OCI-LY3 (cell line): Measurements from ENCODE around the gene CEP20.
"Not testable (repeated sequence)": the region's sequence is repeated elsewhere in the genome, so short reads cannot be mapped to it uniquely, and the experiment has no call there.

Experiments
- H2AFZ ChIP-seq: fragments of 200-600, 300-600 bp; shearing (Covaris generic); 2 replicates; pipeline ENCODE4 v1.6.0; 2014; ENCODE audit warnings: antibody characterized with exemption, low read depth, low read length
- H3K27ac ChIP-seq: fragments of 200-600, 300-600 bp; sonication (generic); 2 replicates; pipeline ENCODE4 v1.5.1; 2014; ENCODE audit warnings: mild to moderate bottlenecking, low read length, moderate library complexity, mixed read lengths
- H3K27me3 ChIP-seq: fragments of 200-600, 300-600 bp; sonication (generic); 2 replicates; pipeline ENCODE4 v1.6.1; 2014; ENCODE audit warnings: low read depth, low read length, mixed read lengths
- H3K36me3 ChIP-seq: fragments of 200-600, 300-600 bp; sonication (generic); replicated peaks from 2 replicates; pipeline ENCODE3; 2014; ENCODE audit warnings: low read depth, low read length, mixed read lengths
- H3K4me1 ChIP-seq: fragments of 300-600, 200-600 bp; sonication (generic); 2 replicates; pipeline ENCODE4 v1.6.1; 2014; ENCODE audit warnings: low read length, mixed read lengths
- H3K4me2 ChIP-seq: fragments of 200-600, 300-600 bp; sonication (generic); 2 replicates; pipeline ENCODE4 v1.6.1; 2014; ENCODE audit warnings: low read length, mixed read lengths
- H3K4me3 ChIP-seq: fragments of 300-600, 200-600 bp; sonication (generic); 2 replicates; pipeline ENCODE4 v1.5.1; 2014; ENCODE audit warnings: antibody characterized with exemption, mild to moderate bottlenecking, low read length, moderate library complexity
- H3K79me2 ChIP-seq: fragments of 300-600, 200-600 bp; shearing (Covaris generic); 2 replicates; pipeline ENCODE4 v1.6.1; 2014; ENCODE audit warnings: mild to moderate bottlenecking, low read length, mixed read lengths
- H3K9ac ChIP-seq: fragments of 300-600, 200-600 bp; shearing (Covaris generic); 2 replicates; pipeline ENCODE4 v1.6.0; 2014; ENCODE audit warnings: mild to moderate bottlenecking, low read length, moderate library complexity
- H3K9me3 ChIP-seq: fragments of 200-600, 300-600 bp; shearing (Covaris generic); 2 replicates; pipeline ENCODE4 v1.6.1; 2014; ENCODE audit warnings: low read length, mixed read lengths; ENCODE audit not compliant: insufficient read depth
- H4K20me1 ChIP-seq: fragments of 200-600, 300-600 bp; sonication (generic); 2 replicates; pipeline ENCODE4 v1.6.1; 2016; ENCODE audit warnings: low read length, mixed read lengths; ENCODE audit not compliant: insufficient read depth
- EZH2phosphoT487 ChIP-seq: fragments of 200-600 bp; shearing (Covaris generic); IDR thresholded peaks from 2 replicates; pipeline ENCODE4 v1.6.1; 2018; ENCODE audit warnings: antibody characterized with exemption, mixed run types, low read depth
- TF ChIP-seq, protein P1 (sequence below): fragments of 200-600, 300-600 bp; sonication (generic); IDR thresholded peaks from 2 replicates; pipeline ENCODE4 v1.5.1; 2014; ENCODE audit warnings: antibody characterized with exemption, low read length, low read depth

Gene CEP20

GRCh38 chr16:15847611-15848175 is 40.7 kb downstream of the CEP20 start:
- H3K36me3 ChIP-seq = no peaks in the 10 kb centered on the region
- H4K20me1 ChIP-seq = no peaks in the 10 kb centered on the region
- no peak overlapping the region for H3K4me3 ChIP-seq
- no peak overlapping the region for H2AFZ ChIP-seq
- 0 out of 2 replicates have a peak, but pooled peaks cover 16% of the 10 kb centered on the region for H3K27me3 ChIP-seq
- no peaks in the 10 kb centered on the region for H3K4me1 ChIP-seq
- no peaks in the 10 kb centered on the region for H3K9me3 ChIP-seq
- TF ChIP-seq, protein P1, sequence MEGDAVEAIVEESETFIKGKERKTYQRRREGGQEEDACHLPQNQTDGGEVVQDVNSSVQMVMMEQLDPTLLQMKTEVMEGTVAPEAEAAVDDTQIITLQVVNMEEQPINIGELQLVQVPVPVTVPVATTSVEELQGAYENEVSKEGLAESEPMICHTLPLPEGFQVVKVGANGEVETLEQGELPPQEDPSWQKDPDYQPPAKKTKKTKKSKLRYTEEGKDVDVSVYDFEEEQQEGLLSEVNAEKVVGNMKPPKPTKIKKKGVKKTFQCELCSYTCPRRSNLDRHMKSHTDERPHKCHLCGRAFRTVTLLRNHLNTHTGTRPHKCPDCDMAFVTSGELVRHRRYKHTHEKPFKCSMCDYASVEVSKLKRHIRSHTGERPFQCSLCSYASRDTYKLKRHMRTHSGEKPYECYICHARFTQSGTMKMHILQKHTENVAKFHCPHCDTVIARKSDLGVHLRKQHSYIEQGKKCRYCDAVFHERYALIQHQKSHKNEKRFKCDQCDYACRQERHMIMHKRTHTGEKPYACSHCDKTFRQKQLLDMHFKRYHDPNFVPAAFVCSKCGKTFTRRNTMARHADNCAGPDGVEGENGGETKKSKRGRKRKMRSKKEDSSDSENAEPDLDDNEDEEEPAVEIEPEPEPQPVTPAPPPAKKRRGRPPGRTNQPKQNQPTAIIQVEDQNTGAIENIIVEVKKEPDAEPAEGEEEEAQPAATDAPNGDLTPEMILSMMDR = no peak
- no peak for TF ChIP-seq EZH2phosphoT487
- no peaks in the 10 kb centered on the region for H3K79me2 ChIP-seq
- no peak overlapping the region for H3K27ac ChIP-seq
- no peak overlapping the region for H3K4me2 ChIP-seq
- no peak overlapping the region for H3K9ac ChIP-seq

DNA sequence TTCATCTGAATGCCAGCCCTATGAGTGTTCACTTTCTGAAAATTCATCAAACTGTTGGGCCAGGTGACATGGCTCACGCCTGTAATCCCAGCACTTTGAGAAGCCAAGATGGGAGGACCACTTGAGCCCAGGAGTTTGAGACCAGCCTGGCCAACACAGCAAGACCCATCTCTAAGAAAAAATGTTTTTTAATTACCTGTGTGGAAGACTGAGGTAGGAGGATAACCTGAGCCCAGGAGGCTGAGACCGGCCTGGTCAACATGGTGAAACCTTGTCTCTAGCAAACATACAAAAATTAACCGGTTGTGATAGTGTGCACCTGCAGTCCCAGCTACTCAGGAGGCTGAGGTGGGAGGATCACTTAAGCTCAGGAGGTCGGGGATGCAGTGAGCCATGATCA is 41.9 kb downstream of the CEP20 start:
- H3K4me2 ChIP-seq = no peak overlapping the region
- no peak overlapping the region for H3K27ac ChIP-seq
- 0 out of 2 replicates have a peak, but pooled peaks cover 11% of the 10 kb centered on the region for H3K27me3 ChIP-seq
- no peak overlapping the region for H2AFZ ChIP-seq
- no peaks in the 10 kb centered on the region for H3K79me2 ChIP-seq
- no peaks in the 10 kb centered on the region for H3K4me1 ChIP-seq
- TF ChIP-seq, protein P1 = no peak
- TF ChIP-seq EZH2phosphoT487 = no peak
- H3K36me3 ChIP-seq = no peaks in the 10 kb centered on the region
- no peaks in the 10 kb centered on the region for H4K20me1 ChIP-seq
- no peak overlapping the region for H3K9ac ChIP-seq
- H3K9me3 ChIP-seq = no peaks in the 10 kb centered on the region
- no peak overlapping the region for H3K4me3 ChIP-seq

DNA sequence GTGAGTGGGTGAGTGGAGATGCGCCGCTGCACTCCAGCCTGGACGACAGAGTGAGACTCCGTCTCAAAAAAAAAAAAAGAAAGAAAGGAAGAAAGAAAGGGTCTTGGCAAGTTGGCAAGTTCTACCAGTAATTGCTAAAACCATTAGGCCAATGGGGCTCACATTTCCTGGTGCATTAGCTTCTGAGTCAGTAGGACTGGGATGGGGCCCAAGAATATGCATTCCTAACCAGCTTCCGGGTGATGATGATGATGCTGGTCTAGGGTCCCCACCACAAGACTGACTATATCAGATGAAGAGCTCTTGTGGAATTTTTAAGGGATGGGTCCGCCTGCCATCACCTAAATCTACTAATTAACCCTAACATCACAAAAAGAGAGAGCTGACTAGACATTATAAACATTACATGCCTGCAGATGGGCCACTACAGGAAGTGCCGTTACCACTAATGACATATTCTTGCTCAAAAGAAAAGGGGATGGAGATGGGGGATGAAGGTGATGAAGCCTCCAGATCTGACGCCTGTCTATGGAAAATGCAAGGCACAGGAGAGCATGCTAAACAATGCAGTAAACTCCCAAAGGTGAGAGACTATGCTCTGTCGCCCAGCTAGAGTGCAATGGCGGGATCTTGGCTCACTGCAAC is 44.6 kb downstream of the CEP20 start:
- no peaks in the 10 kb centered on the region for H3K79me2 ChIP-seq
- H3K9ac ChIP-seq = no peak overlapping the region
- H3K9me3 ChIP-seq = no peaks in the 10 kb centered on the region
- H3K4me1 ChIP-seq = no peaks in the 10 kb centered on the region
- H3K4me2 ChIP-seq = no peak overlapping the region
- H3K27me3 ChIP-seq = 0 out of 2 replicates have a peak, but pooled peaks cover 16% of the 10 kb centered on the region
- H3K27ac ChIP-seq = no peak overlapping the region
- no peaks in the 10 kb centered on the region for H3K36me3 ChIP-seq
- no peak for TF ChIP-seq EZH2phosphoT487
- TF ChIP-seq, protein P1 = no peak
- no peak overlapping the region for H2AFZ ChIP-seq
- H4K20me1 ChIP-seq = no peaks in the 10 kb centered on the region
- H3K4me3 ChIP-seq = no peak overlapping the region

DNA sequence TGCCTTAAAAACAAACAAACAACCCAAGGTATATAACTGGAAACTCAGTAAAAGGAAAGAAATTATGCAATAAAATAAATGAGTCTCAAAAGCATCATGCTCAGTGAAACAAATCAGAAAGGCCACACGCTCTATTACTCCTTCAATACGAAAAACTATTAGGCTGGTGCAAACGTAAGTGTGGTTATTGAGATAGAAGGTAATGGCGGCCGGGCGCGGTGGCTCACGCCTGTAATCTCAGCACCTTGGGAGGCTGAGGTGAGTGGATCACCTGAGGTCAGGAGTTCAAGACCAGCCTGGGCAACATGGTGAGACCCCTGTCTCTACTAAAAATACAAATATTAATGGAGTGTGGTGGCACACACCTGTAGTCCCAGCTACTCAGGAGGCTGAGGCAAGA is 49.2 kb downstream of the CEP20 start:
- H3K36me3 ChIP-seq, H2AFZ ChIP-seq: not testable (repeated sequence)

More for the DNA sequence above, 49.2 kb downstream of the CEP20 start:
- not testable (repeated sequence) for H3K27me3 ChIP-seq, H4K20me1 ChIP-seq, H3K27ac ChIP-seq, H3K79me2 ChIP-seq, H3K4me2 ChIP-seq, H3K4me3 ChIP-seq, H3K9ac ChIP-seq, H3K9me3 ChIP-seq
- peaks cover 10% of the 10 kb centered on the region for H3K4me1 ChIP-seq
